ENCODE data around the gene PLD1.

- TF ChIP-seq CTCF (IDR thresholded peaks at IDR 0.05 in 8 of 11, conservative IDR thresholded peaks at IDR 0.05 in 3 of 11) (no peak), POLR2A (IDR thresholded peaks at IDR 0.05) (no peak), POLR2AphosphoS5 (IDR thresholded peaks at IDR 0.05) (no peak)
These were observed 14.5 kb upstream of the PLD1 start for GRCh38 chr3:171824824-171825221.
